ENCODE measurements around the gene MBP. TPM values are rescaled to one million over a fixed set of nuclear protein-coding genes. Genes with fewer than 3 reads are reported as not detected.

MBP gene
- total RNA-seq, 2 experiments from 2014 or later = 13.5 to 28.9 TPM

DNA sequence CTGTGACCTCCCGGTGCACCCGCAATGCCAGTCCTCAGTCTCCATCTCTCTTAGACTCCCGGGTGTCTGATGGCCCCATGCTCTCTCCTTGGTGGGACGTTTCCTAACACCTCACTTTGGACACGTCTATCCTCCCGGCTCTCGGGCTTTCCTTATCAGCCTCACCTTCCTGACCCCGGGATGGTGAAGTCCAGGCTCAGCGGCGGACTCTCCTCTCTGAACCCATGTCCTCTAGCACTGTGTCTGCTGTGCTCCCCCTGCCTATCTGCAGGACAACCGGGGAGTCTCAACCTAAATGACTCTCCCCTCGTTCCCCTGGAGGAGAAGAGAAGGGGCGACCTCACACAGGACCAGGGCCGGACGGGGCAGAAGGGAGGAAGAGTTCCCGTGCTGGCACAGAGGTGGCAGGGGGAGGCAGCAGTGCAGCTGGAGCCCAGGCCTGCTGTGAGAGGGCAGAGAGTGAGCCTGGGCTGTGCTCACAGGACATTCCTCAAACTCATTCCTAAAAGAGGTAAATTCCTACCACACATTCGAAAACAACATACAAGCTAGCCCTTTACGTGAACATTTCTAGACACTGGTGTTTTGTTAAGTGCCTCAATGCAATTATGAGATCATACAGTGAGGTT lies 41.9 kb downstream of the MBP start:
- ChIA-PET POLR2A (no interaction called here), CTCF (ENCODE audit: unreplicated experiment) (no interaction called here)
- Histone ChIP-seq H3K27ac (ENCODE audit: low read depth, low read length, poor library complexity, severe bottlenecking) (no peak overlapping the region), H3K36me3 (ENCODE audit: insufficient read depth, low read length) (no peaks in the 10 kb centered on the region; the same call in 1 of the 2 replicates), H3K4me2 (ENCODE audit: low read length) (peak overlapping the region; percentile 50; the same call in 1 of the 2 replicates), H3K9me3 (ENCODE audit: low read length) (no peaks in the 10 kb centered on the region), H3K4me3 (ENCODE audit: low read depth, low read length, poor library complexity, severe bottlenecking) (no peak overlapping the region), H3K4me1 (ENCODE audit: insufficient read depth, low read length, poor library complexity, severe bottlenecking) (peaks cover 22% of the 10 kb centered on the region), H2AFZ (ENCODE audit: low read length) (no peak overlapping the region), H3K79me2 (ENCODE audit: insufficient read depth, low read depth, low read length) (no peaks in the 10 kb centered on the region), H3K9me2 (ENCODE audit: insufficient read depth, low read length) (no peaks in the 10 kb centered on the region), H4K20me1 (ENCODE audit: insufficient read depth, low read length) (no peaks in the 10 kb centered on the region)
- no TSS peak for BruUV-seq (replicated peaks)
- TF ChIP-seq EZH2phosphoT487 (IDR thresholded peaks at IDR 0.05; ENCODE audit: borderline replicate concordance, low read depth, low read length) = no peak
- TF ChIP-seq, protein P1, sequence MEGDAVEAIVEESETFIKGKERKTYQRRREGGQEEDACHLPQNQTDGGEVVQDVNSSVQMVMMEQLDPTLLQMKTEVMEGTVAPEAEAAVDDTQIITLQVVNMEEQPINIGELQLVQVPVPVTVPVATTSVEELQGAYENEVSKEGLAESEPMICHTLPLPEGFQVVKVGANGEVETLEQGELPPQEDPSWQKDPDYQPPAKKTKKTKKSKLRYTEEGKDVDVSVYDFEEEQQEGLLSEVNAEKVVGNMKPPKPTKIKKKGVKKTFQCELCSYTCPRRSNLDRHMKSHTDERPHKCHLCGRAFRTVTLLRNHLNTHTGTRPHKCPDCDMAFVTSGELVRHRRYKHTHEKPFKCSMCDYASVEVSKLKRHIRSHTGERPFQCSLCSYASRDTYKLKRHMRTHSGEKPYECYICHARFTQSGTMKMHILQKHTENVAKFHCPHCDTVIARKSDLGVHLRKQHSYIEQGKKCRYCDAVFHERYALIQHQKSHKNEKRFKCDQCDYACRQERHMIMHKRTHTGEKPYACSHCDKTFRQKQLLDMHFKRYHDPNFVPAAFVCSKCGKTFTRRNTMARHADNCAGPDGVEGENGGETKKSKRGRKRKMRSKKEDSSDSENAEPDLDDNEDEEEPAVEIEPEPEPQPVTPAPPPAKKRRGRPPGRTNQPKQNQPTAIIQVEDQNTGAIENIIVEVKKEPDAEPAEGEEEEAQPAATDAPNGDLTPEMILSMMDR (conservative IDR thresholded peaks at IDR 0.05; ENCODE audit: low read length) = no peak
- no peak for DNase-seq (ENCODE audit: low spot score)
- intact Hi-C loops (cut with micrococcal nuclease; ENCODE audit: unreplicated experiment) = no loop called here

- H3K9me2 ChIP-seq (ENCODE audit: insufficient read depth, low read length) = no peaks in the 10 kb centered on the region
- H3K27ac ChIP-seq (ENCODE audit: low read depth, low read length, poor library complexity, severe bottlenecking) = no peak overlapping the region
- DNase-seq (ENCODE audit: low spot score) = peak; percentile 31
- POLR2A ChIA-PET = no interaction called here
- CTCF ChIA-PET (ENCODE audit: unreplicated experiment) = no interaction called here
- no peak overlapping the region for H2AFZ ChIP-seq (ENCODE audit: low read length)
- H3K4me2 ChIP-seq (ENCODE audit: low read length) = peak overlapping the region; percentile 50
- TF ChIP-seq, protein P1 (conservative IDR thresholded peaks at IDR 0.05; ENCODE audit: low read length) = no peak
- TF ChIP-seq EZH2phosphoT487 (IDR thresholded peaks at IDR 0.05; ENCODE audit: borderline replicate concordance, low read depth, low read length) = no peak
- peaks cover 22% of the 10 kb centered on the region for H3K4me1 ChIP-seq (ENCODE audit: insufficient read depth, low read length, poor library complexity, severe bottlenecking)
- intact Hi-C loops (cut with micrococcal nuclease; ENCODE audit: unreplicated experiment) = no loop called here
- no peaks in the 10 kb centered on the region; the same call in 1 of the 2 replicates for H3K36me3 ChIP-seq (ENCODE audit: insufficient read depth, low read length)
- no peaks in the 10 kb centered on the region for H4K20me1 ChIP-seq (ENCODE audit: insufficient read depth, low read length)
- no TSS peak for BruUV-seq (replicated peaks)
- H3K4me3 ChIP-seq (ENCODE audit: low read depth, low read length, poor library complexity, severe bottlenecking) = no peak overlapping the region
- H3K9me3 ChIP-seq (ENCODE audit: low read length) = no peaks in the 10 kb centered on the region
- no peaks in the 10 kb centered on the region for H3K79me2 ChIP-seq (ENCODE audit: insufficient read depth, low read depth, low read length)
These were observed 42.8 kb downstream of the MBP start for GRCh38 chr18:77089723-77090285.

Measured in OCI-LY7 (cell line).